Measurements from ENCODE around the gene FERMT1. TPM values are rescaled to one million over a fixed set of nuclear protein-coding genes. Genes with fewer than 3 reads are reported as not detected.

Gene FERMT1, protein sequence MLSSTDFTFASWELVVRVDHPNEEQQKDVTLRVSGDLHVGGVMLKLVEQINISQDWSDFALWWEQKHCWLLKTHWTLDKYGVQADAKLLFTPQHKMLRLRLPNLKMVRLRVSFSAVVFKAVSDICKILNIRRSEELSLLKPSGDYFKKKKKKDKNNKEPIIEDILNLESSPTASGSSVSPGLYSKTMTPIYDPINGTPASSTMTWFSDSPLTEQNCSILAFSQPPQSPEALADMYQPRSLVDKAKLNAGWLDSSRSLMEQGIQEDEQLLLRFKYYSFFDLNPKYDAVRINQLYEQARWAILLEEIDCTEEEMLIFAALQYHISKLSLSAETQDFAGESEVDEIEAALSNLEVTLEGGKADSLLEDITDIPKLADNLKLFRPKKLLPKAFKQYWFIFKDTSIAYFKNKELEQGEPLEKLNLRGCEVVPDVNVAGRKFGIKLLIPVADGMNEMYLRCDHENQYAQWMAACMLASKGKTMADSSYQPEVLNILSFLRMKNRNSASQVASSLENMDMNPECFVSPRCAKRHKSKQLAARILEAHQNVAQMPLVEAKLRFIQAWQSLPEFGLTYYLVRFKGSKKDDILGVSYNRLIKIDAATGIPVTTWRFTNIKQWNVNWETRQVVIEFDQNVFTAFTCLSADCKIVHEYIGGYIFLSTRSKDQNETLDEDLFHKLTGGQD
- 1 to 10 TPM in 3 of 4 donors, under 1 TPM in 1; 0.84 to 1.6 (median 1.2) TPM for total RNA-seq

DNA sequence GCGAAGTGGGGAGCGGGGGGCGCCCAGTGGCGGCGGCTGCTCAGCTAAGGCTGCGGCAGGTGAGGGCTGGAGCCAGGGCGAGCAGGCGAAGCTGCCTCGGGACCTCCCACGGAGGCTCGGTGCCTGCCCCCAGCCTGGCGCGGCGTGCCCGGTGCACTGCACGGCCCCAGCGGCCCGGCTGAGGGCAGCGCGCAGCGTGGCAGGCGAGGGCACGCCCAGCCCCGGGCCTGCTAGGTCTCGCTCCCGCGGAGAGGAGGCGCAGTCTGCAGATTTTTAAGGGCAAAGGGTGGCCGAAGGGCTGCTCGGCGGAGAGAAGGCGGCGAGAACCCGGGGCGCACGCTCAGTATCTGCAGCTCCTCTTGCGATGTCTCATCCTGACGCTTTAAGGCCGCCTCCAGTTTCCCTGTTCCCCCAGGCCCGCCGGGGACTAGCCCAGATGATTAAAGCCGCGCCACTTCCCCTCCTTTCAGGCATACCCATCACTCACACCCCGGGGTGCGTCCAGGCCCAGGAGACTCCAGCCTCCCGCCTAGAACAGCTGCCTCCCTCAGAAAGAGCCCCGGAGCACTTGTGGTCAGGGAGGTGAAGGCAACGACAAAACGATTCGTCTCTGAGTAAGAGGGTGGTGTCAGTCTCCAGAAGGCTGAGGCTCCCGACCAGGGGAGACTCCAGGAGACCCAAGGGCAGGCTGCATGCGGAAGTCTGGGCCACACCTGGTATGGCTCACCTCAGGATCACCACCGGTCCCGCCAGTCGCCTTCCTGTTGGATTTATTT is at the start of gene FERMT1:
Gene FERMT1, minus strand, starts transcription at position 158 of the 776 bp plus-strand sequence. CDS start 3,476 bp downstream, outside the sequence.
- TF ChIP-seq, protein P1, sequence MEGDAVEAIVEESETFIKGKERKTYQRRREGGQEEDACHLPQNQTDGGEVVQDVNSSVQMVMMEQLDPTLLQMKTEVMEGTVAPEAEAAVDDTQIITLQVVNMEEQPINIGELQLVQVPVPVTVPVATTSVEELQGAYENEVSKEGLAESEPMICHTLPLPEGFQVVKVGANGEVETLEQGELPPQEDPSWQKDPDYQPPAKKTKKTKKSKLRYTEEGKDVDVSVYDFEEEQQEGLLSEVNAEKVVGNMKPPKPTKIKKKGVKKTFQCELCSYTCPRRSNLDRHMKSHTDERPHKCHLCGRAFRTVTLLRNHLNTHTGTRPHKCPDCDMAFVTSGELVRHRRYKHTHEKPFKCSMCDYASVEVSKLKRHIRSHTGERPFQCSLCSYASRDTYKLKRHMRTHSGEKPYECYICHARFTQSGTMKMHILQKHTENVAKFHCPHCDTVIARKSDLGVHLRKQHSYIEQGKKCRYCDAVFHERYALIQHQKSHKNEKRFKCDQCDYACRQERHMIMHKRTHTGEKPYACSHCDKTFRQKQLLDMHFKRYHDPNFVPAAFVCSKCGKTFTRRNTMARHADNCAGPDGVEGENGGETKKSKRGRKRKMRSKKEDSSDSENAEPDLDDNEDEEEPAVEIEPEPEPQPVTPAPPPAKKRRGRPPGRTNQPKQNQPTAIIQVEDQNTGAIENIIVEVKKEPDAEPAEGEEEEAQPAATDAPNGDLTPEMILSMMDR (IDR thresholded peaks at IDR 0.05): no peak
- no peak for DNase-seq (ENCODE audit: low spot score)
- peak; percentile 92 for ATAC-seq (ENCODE audit: low FRiP score)

DNA sequence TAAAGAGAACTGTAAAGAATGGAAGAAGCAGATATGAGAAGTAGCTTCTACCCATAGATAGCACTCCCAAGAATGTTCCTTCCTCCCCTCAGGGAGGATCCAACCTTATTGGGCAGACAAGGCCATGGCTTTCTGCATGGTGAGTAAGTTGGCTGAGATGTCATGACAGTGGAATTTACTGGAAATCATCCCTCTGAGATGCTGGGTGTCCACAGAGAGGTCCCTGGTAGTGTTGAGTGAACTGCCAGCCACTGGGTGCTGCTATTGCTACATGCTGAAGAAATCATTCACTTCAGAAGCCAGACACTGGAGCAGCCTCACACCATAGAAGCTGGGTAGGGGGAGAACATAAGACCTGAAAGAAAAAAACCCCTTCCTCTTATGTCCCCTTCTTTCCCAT is 46.4 kb upstream of the FERMT1 start:
- ATAC-seq (ENCODE audit: low FRiP score) (no peak), DNase-seq (ENCODE audit: low spot score) (no peak)
- TF ChIP-seq, protein P1 (IDR thresholded peaks at IDR 0.05): no peak

DNA sequence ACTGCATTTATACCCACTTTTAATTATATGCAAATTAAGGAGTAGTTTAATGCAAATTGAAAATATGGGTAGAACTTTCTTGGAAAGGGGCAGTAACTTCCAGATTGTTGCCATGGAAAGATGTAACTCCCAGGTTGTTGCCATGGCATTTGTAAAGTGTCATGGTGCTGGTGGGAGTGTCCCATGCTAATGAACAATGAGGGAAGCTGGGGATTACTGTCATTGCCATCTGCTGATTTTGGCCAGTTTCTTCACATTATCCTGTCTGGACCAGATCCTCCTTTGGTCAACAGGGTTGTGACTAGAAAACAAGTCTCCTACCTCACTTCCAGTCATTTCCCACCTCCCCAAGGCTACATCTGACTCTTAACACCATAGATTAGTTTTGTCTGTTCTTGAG is 45.4 kb upstream of the FERMT1 start:
- ATAC-seq (ENCODE audit: low FRiP score): no peak
- TF ChIP-seq, protein P1 (IDR thresholded peaks at IDR 0.05): no peak
- DNase-seq (ENCODE audit: low spot score): no peak

DNA sequence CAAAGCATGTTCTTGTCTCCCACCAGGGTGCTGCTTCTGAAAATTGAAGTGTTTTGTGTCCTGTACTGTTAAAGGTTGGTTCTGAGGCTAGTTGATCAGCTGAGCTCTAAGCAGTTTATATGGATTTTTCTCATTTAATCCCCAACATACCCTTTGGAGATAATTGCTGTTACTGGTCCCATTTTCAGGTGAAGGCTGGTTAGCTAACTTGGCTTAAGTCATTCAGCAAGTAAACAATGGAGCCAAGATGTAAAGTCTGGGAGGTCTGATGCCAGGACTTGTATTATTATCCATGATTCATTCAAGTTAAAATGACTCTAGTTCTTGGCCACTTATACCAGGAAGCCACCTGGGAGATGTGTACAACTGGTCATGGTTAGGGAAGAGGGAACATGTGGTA is 42.5 kb upstream of the FERMT1 start:
- no peak for ATAC-seq (ENCODE audit: low FRiP score)
- no peak for DNase-seq (ENCODE audit: low spot score)
- TF ChIP-seq, protein P1 (IDR thresholded peaks at IDR 0.05): no peak

DNA sequence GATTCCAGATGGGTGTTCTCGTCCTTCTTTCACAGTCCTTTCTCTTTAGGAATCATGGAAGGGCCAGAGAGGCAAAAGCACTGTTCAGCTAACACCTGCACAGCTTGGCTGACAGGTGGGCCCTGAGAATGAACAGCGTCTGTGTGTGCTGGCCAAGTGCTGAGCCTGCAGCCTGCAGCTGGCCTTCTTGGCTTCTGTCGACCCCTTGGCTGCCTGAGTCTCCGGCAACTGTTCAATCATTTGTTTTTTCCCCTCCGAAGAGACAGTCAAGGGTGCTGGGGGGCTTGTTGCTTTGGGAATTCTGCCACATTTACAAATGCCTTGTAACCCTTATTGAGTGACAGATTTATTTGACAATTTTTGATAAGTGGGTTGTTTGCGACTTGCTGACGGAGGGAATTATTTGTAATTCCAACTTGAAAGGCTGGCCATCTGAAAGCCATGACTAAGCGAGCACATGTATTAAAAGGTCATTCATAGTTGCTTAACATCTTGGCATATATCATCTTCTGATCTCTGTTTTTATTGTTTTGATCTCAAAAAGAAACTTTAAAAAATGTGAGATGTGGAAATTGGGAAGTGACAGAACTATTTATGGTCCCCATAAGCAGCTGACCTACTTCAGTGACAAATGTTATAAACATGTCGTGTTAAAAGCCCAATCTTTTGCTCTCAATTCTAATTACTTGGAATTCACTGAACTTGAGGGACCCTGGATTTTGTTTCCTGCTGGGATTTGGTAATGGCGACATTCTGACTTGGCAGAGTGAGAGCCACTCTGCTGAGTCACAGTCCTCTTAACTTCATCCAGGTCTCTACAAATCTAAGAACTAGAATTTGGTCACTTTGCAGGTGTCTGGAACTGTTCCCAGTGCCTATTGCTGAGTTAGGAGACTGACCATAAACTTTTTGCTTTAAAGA is 41.9 kb upstream of the FERMT1 start:
- TF ChIP-seq, protein P1 (IDR thresholded peaks at IDR 0.05): no peak
- DNase-seq (ENCODE audit: low spot score) (no peak), ATAC-seq (ENCODE audit: low FRiP score) (no peak)

DNA sequence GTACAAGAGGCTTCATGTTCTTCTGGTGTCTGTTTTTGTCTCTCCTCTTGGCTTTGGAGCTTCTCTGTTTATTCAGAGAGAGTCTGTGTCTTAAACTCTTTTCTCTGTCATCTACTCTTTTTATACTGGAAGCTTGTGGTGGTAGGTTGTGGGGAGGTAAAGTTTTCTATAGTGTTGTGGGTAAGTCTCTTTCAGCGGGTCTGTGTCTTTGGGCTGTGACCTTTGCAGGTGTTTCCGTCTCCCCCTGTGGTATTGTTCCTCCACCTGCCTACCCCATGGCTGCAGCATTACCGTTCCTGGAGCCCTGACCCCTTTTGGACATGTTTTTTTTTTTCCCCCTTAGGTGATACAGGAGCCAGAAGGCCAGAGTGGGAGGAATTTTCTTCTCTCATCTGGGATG is 37.9 kb upstream of the FERMT1 start:
- ATAC-seq (ENCODE audit: low FRiP score) (no peak), DNase-seq (ENCODE audit: low spot score) (no peak)
- TF ChIP-seq, protein P1 (IDR thresholded peaks at IDR 0.05): no peak

Data from omental fat pad (tissue), 4 donors.